Activated CD4-positive, alpha-beta T cell treated with anti-CD3 and anti-CD28 coated beads for 36 hours (primary cell): ENCODE results near the gene GSK3B. TPM values are rescaled to one million over a fixed set of nuclear protein-coding genes. Genes with fewer than 3 reads are reported as not detected.

ENCODE experiments used
- ATAC-seq: fragments of 200-7000 bp; cut with Tn5 transposase; one replicate; pipeline ENCODE4 v1.10.0; 2021; ENCODE audit warnings: mild to moderate bottlenecking, moderate library complexity
- CTCF ChIA-PET: fragments of 350-600 bp; sonication (Branson Sonifier 250); formaldehyde crosslinking; loops from one replicate; lab custom pipeline; 2021; ENCODE audit warnings: antibody characterized with exemption; lab: Charles Lee
- POLR2A ChIA-PET: fragments of 350-600 bp; sonication (Branson Sonifier 250); formaldehyde crosslinking; loops from one replicate; lab custom pipeline; 2021; ENCODE audit warnings: antibody characterized with exemption, inconsistent platforms; lab: Charles Lee
- DNase-seq: peaks from one replicate; pipeline ENCODE4 v3.0.0-alpha.2; 2020
- H3K27ac Mint-ChIP-seq: one replicate; pipeline ENCODE4 v1.8.0; 2021; ENCODE audit warnings: mixed read lengths
- H3K27me3 Mint-ChIP-seq: one replicate; pipeline ENCODE4 v1.8.0; 2021; ENCODE audit warnings: mixed read lengths
- H3K36me3 Mint-ChIP-seq: one replicate; pipeline ENCODE4 v1.8.0; 2021; ENCODE audit warnings: low read depth, mixed read lengths
- H3K4me1 Mint-ChIP-seq: one replicate; pipeline ENCODE4 v1.8.0; 2021; ENCODE audit warnings: mixed read lengths
- H3K4me3 Mint-ChIP-seq: one replicate; pipeline ENCODE4 v1.8.0; 2021; ENCODE audit warnings: mild to moderate bottlenecking, moderate library complexity, mixed read lengths
- H3K9me3 Mint-ChIP-seq: one replicate; pipeline ENCODE4 v1.8.0; 2021; ENCODE audit warnings: low read depth, mixed read lengths
- intact Hi-C, 2 experiments: fragments of 100-400 bp; cut with DNase I in 1 of 2; cut with micrococcal nuclease in 1 of 2; formaldehyde crosslinking; loops; one replicate each; pipeline versions ENCODE4 v1.14.2 to v1.15.1; 2022 to 2024; cut with DNase I, micrococcal nuclease
- total RNA-seq, 2 experiments: library from RNA; stranded (reverse); gene quantifications; one replicate each; pipeline ENCODE4 v1.2.3, GENCODE V29; 2021

GSK3B gene
- total RNA-seq, 2 experiments from 2014 or later: 29.1 to 31.5 TPM

DNA sequence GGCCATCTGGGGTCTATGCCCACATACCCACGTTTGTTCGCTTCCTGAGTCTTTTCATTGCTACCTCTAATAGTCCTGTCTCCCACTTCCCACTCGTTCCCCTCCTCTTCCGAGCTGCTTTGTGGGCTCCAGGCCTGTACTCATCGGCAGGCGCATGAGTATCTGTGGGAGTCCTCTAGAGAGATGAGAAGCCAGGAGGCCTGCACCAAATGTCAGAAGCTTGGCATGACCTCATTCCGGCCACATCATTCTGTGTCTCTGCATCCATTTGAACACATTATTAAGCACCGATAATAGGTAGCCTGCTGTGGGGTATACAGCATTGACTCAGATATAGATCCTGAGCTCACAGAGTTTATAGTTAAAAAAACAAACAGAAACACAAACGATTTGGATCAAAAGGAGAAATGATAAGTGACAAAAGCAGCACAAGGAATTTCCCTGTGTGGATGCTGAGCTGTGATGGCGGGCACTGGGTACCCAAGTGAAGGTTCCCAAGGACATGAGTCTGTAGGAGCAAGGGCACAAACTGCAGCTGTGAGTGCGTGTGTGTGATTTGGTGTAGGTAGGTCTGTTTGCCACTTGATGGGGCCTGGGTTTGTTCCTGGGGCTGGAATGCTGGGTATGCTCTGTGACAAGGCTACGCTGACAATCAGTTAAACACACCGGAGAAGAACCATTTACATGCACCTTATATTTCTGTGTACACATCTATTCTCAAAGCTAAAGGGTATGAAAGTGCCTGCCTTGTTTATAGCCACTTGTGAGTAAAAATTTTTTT is 276.5 kb downstream of the GSK3B start:
- no peak for ATAC-seq
- no peak overlapping the region for H3K4me3 Mint-ChIP-seq
- no peaks in the 10 kb centered on the region for H3K36me3 Mint-ChIP-seq
- H3K27ac Mint-ChIP-seq: no peak overlapping the region
- ChIA-PET POLR2A (no interaction called here), CTCF (no interaction called here)
- H3K27me3 Mint-ChIP-seq: no peaks in the 10 kb centered on the region
- H3K9me3 Mint-ChIP-seq: no peaks in the 10 kb centered on the region
- no peak for DNase-seq
- H3K4me1 Mint-ChIP-seq: no peaks in the 10 kb centered on the region
- intact Hi-C loops: loop anchor here in 1 of 2 experiments (10.0 kb wide), 1 partner anchor 737 kb away; no protein-coding TSS in a partner anchor

DNA sequence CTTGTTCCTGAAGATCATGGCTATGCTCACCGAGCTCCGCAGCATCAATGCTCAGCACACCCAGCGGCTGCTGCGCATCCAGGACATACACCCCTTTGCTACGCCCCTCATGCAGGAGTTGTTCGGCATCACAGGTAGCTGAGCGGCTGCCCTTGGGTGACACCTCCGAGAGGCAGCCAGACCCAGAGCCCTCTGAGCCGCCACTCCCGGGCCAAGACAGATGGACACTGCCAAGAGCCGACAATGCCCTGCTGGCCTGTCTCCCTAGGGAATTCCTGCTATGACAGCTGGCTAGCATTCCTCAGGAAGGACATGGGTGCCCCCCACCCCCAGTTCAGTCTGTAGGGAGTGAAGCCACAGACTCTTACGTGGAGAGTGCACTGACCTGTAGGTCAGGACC is 277.2 kb downstream of the GSK3B start:
- intact Hi-C loops: loop anchor here in 1 of 2 experiments (10.0 kb wide), 1 partner anchor 738 kb away; no protein-coding TSS in a partner anchor
- DNase-seq (no peak), ATAC-seq (no peak)
- Mint-ChIP-seq H3K27me3 (no peaks in the 10 kb centered on the region), H3K36me3 (no peaks in the 10 kb centered on the region), H3K4me1 (no peaks in the 10 kb centered on the region), H3K4me3 (no peak overlapping the region), H3K27ac (no peak overlapping the region), H3K9me3 (no peaks in the 10 kb centered on the region)
- POLR2A ChIA-PET: no interaction called here
- CTCF ChIA-PET: interaction anchor here (0.7 kb wide), 1 partner anchor 141 kb away, joined by 4 read pairs; no protein-coding TSS in a partner anchor

DNA sequence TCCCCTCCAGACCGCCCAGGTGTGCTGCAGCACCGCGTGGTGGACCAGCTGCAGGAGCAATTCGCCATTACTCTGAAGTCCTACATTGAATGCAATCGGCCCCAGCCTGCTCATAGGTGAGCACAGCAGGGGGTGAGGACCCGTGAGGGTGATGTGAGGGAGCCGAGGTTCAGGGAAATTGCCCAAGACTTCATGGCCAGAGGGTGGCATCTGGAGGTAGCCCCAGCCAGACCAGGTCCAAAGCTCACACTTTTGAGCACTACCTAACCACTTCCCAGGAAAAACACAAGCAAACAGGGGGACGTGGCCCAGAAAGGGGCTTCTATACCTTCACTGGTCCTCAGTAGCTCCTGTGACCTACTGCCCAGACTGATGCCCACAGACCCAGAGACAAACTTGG is 278.5 kb downstream of the GSK3B start:
- Mint-ChIP-seq H3K4me1 (no peaks in the 10 kb centered on the region), H3K9me3 (no peaks in the 10 kb centered on the region), H3K27me3 (no peaks in the 10 kb centered on the region), H3K36me3 (no peaks in the 10 kb centered on the region), H3K4me3 (no peak overlapping the region), H3K27ac (no peak overlapping the region)
- CTCF ChIA-PET: interaction anchor here (0.6 kb wide), 1 partner anchor 20 kb away, joined by 3 read pairs; no protein-coding TSS in a partner anchor
- ATAC-seq (no peak), DNase-seq (no peak)
- intact Hi-C loops: loop anchor here in 1 of 2 experiments (10.0 kb wide), 1 partner anchor 739 kb away; no protein-coding TSS in a partner anchor
- POLR2A ChIA-PET: no interaction called here

GRCh38 chr3:119812491-119813058 is 281.7 kb downstream of the GSK3B start:
- CTCF ChIA-PET: interaction anchor here (0.6 kb wide), 1 partner anchor 120 kb away, joined by 3 read pairs; no protein-coding TSS in a partner anchor
- ATAC-seq: no peak
- peaks cover 9% of the 10 kb centered on the region for H3K4me1 Mint-ChIP-seq

DNA sequence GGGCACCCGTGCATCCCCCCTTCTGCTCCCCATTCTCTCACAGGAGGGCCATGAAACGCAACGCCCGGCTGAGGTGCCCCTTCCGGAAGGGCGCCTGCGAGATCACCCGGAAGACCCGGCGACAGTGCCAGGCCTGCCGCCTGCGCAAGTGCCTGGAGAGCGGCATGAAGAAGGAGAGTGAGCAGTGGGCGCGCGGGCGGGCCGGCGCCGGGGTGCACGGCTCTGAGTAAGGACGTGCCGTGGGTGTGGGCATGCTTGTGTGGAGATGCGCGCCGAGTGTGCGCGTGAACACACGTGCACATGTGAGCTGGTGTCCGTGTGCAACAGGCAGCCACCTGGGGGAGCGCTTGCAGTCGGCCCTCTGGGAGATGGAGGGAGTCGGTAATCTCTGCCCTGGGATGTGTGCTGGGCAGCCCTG is 284.2 kb downstream of the GSK3B start:
- CTCF ChIA-PET: interaction anchor here (0.8 kb wide), 1 partner anchor 359 kb away, joined by 3 read pairs; no protein-coding TSS in a partner anchor
- H3K4me3 Mint-ChIP-seq: peak overlapping the region; percentile 62

More at GRCh38 chr3:119812491-119813058, 281.7 kb downstream of the GSK3B start:
- Mint-ChIP-seq H3K27ac (no peak overlapping the region), H3K27me3 (no peaks in the 10 kb centered on the region), H3K4me3 (no peak overlapping the region), H3K36me3 (no peaks in the 10 kb centered on the region), H3K9me3 (no peaks in the 10 kb centered on the region)
- intact Hi-C loops: loop anchor here in 1 of 2 experiments (10.0 kb wide), 1 partner anchor 742 kb away; no protein-coding TSS in a partner anchor
- POLR2A ChIA-PET: no interaction called here
- no peak for DNase-seq

DNA sequence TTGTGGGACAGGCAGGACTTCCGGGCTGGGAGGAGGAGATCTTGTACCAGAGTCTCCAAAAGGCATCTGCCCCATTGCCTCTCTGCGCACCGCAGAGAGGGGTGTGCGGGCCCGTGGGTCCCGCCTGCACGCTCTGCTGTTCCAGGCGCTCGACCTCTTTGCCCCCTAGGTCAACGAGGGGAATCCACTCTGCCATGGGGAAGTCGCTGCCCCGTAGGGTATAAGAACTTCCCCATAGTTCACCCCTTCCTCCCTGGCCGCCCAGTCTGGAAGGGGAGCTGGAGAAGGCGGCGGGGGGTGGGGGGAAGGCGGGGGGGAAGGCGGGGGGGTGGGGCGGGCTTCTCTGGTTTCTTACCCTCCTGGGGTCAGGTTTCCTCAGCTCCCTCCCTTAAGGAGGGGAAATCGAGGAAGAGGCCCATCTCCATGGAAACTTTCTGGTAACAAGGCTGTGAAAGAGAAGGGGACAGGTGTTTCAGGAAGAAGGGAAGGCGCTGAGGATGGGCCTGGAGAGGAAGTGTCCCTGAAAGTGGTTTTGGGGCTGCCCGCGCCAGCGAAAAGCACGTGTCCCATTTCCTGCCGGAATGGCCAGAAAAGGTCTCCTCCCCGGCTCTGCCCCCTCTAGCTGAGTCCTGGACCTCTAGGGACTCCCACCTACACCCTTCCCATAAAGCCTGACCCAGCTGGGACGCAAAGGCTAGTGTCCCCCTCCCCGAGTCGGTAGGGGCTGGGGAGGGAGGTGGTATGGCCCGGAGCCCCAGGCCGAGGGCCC is 284.8 kb downstream of the GSK3B start:
- ChIA-PET CTCF (interaction anchor here (0.8 kb wide), 1 partner anchor 360 kb away, joined by 3 read pairs; no protein-coding TSS in a partner anchor), POLR2A (no interaction called here)
- H3K4me1 Mint-ChIP-seq: peaks cover 9% of the 10 kb centered on the region
- no peaks in the 10 kb centered on the region for H3K27me3 Mint-ChIP-seq
- H3K36me3 Mint-ChIP-seq: no peaks in the 10 kb centered on the region
- no peak overlapping the region for H3K27ac Mint-ChIP-seq
- H3K9me3 Mint-ChIP-seq: no peaks in the 10 kb centered on the region
- peak overlapping the region; percentile 62 for H3K4me3 Mint-ChIP-seq
- ATAC-seq (peak; percentile 7), DNase-seq (peak; percentile 30)
- intact Hi-C loops: loop anchor here in 1 of 2 experiments (10.0 kb wide), 1 partner anchor 745 kb away; no protein-coding TSS in a partner anchor

More for the DNA sequence above, 284.2 kb downstream of the GSK3B start:
- DNase-seq (peak; percentile 79), ATAC-seq (peak; percentile 90)
- Mint-ChIP-seq H3K36me3 (no peaks in the 10 kb centered on the region), H3K27ac (peak overlapping the region; percentile 65), H3K27me3 (no peaks in the 10 kb centered on the region), H3K9me3 (no peaks in the 10 kb centered on the region), H3K4me1 (peaks cover 9% of the 10 kb centered on the region)
- intact Hi-C loops: loop anchor here in 1 of 2 experiments (10.0 kb wide), 1 partner anchor 745 kb away; no protein-coding TSS in a partner anchor
- POLR2A ChIA-PET: no interaction called here

GRCh38 chr3:119808843-119809242 is 285.4 kb downstream of the GSK3B start:
- H3K36me3 Mint-ChIP-seq: no peaks in the 10 kb centered on the region
- H3K4me3 Mint-ChIP-seq: no peak overlapping the region
- CTCF ChIA-PET: interaction anchor here (0.9 to 1.4 kb wide), 2 partner anchors 13 to 50 kb away, joined by 3 to 4 read pairs; no protein-coding TSS in a partner anchor
- intact Hi-C loops: no loop called here
- no peaks in the 10 kb centered on the region for H3K9me3 Mint-ChIP-seq
- no peak for ATAC-seq
- H3K4me1 Mint-ChIP-seq: peaks cover 9% of the 10 kb centered on the region
- H3K27me3 Mint-ChIP-seq: no peaks in the 10 kb centered on the region
- DNase-seq: no peak
- H3K27ac Mint-ChIP-seq: no peak overlapping the region
- POLR2A ChIA-PET: no interaction called here

- Mint-ChIP-seq H3K27me3 (no peaks in the 10 kb centered on the region), H3K27ac (no peak overlapping the region), H3K4me3 (no peak overlapping the region), H3K36me3 (no peaks in the 10 kb centered on the region), H3K4me1 (peaks cover 9% of the 10 kb centered on the region), H3K9me3 (no peaks in the 10 kb centered on the region)
- no peak for DNase-seq
- CTCF ChIA-PET: interaction anchor here (0.7 to 1.4 kb wide), 3 partner anchors 13 to 71 kb away, joined by 3 to 4 read pairs (median 3); no protein-coding TSS in a partner anchor
- intact Hi-C loops: no loop called here
- POLR2A ChIA-PET: no interaction called here
- ATAC-seq: no peak
Measured at GRCh38 chr3:119808244-119808643, 286.0 kb downstream of the GSK3B start.

GRCh38 chr3:119800844-119801243 is 293.4 kb downstream of the GSK3B start:
- Mint-ChIP-seq H3K36me3 (no peaks in the 10 kb centered on the region), H3K4me1 (no peaks in the 10 kb centered on the region), H3K4me3 (no peak overlapping the region), H3K27ac (no peak overlapping the region), H3K27me3 (peaks cover 10% of the 10 kb centered on the region), H3K9me3 (no peaks in the 10 kb centered on the region)
- ChIA-PET POLR2A (no interaction called here), CTCF (no interaction called here)
- DNase-seq: no peak
- ATAC-seq: no peak
- intact Hi-C loops: no loop called here

DNA sequence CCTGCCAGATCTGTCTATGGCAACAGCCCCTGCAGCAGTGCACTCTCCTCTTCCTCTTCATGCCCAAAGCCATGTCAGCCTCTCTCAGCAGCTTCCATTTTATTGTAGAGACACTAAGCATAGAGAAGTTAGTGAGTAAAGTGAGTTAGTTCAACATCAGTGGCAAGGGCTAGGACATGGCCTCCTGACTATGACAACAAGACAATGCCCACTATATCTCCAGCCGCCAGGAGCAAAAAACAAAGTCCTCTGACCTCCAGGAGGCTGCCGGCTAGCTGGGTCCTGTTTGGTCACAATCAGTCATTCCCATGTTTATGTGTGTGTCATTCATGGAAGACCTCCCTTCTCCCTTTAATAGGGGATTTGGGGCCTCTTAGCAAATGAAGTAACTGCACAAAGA is 297.5 kb downstream of the GSK3B start:
- intact Hi-C loops: no loop called here
- Mint-ChIP-seq H3K4me1 (no peaks in the 10 kb centered on the region), H3K36me3 (no peaks in the 10 kb centered on the region), H3K27ac (no peak overlapping the region), H3K27me3 (peaks cover 12% of the 10 kb centered on the region), H3K9me3 (no peaks in the 10 kb centered on the region), H3K4me3 (no peak overlapping the region)
- POLR2A ChIA-PET: no interaction called here
- CTCF ChIA-PET: no interaction called here
- ATAC-seq (no peak), DNase-seq (no peak)

GRCh38 chr3:119796368-119796767 is 297.9 kb downstream of the GSK3B start:
- H3K27ac Mint-ChIP-seq: no peak overlapping the region
- H3K27me3 Mint-ChIP-seq: peaks cover 12% of the 10 kb centered on the region
- H3K36me3 Mint-ChIP-seq: no peaks in the 10 kb centered on the region
- H3K9me3 Mint-ChIP-seq: no peaks in the 10 kb centered on the region
- ChIA-PET POLR2A (no interaction called here), CTCF (no interaction called here)
- DNase-seq: no peak
- no peak overlapping the region for H3K4me3 Mint-ChIP-seq
- no peak for ATAC-seq
- intact Hi-C loops: no loop called here
- H3K4me1 Mint-ChIP-seq: no peaks in the 10 kb centered on the region
